GM18508 (cell line): ENCODE measurements around the gene TCERG1L.

Experiments used
- ATAC-seq: cut with Tn5 transposase; IDR thresholded peaks from one replicate; pipeline ENCODE4 v1.9.1; 2021; ENCODE audit warnings: moderate number of reproducible peaks; ENCODE audit not compliant: insufficient read depth, unreplicated experiment

The TCERG1L gene

GRCh38 chr10:131093795-131094366, 217.6 kb downstream of the TCERG1L start:
- ATAC-seq: no peak

GRCh38 chr10:131093346-131093745, 218.2 kb downstream of the TCERG1L start:
- no peak for ATAC-seq

GRCh38 chr10:131092876-131093275, 218.6 kb downstream of the TCERG1L start:
- ATAC-seq: no peak

GRCh38 chr10:131092386-131092785, 219.1 kb downstream of the TCERG1L start:
- no peak for ATAC-seq

- ATAC-seq: no peak
These were observed 219.8 kb downstream of the TCERG1L start for GRCh38 chr10:131091682-131092081.

- no peak for ATAC-seq
These were observed 220.5 kb downstream of the TCERG1L start for GRCh38 chr10:131090761-131091661.

GRCh38 chr10:131089861-131090260, 221.7 kb downstream of the TCERG1L start:
- ATAC-seq: no peak

- no peak for ATAC-seq
These were observed 222.4 kb downstream of the TCERG1L start for GRCh38 chr10:131089150-131089549.

- ATAC-seq: no peak
These were observed 222.9 kb downstream of the TCERG1L start for GRCh38 chr10:131088619-131089018.

GRCh38 chr10:131087464-131088215, 223.9 kb downstream of the TCERG1L start:
- ATAC-seq: no peak

- ATAC-seq: no peak
These were observed 225.0 kb downstream of the TCERG1L start for GRCh38 chr10:131086511-131086910.

GRCh38 chr10:131086094-131086493, 225.4 kb downstream of the TCERG1L start:
- no peak for ATAC-seq

GRCh38 chr10:131085091-131085860, 226.2 kb downstream of the TCERG1L start:
- ATAC-seq: no peak

- ATAC-seq: no peak
These were observed 226.8 kb downstream of the TCERG1L start for GRCh38 chr10:131084791-131085090.

GRCh38 chr10:131083915-131084790, 227.4 kb downstream of the TCERG1L start:
- ATAC-seq: no peak

- ATAC-seq: no peak
These were observed 228.5 kb downstream of the TCERG1L start for GRCh38 chr10:131082991-131083481.

- ATAC-seq: no peak
These were observed 229.2 kb downstream of the TCERG1L start for GRCh38 chr10:131082201-131082850.

- no peak for ATAC-seq
These were observed 229.7 kb downstream of the TCERG1L start for GRCh38 chr10:131081786-131082185.

GRCh38 chr10:131081376-131081775, 230.1 kb downstream of the TCERG1L start:
- ATAC-seq: no peak
